ENCODE results near the gene PIGC. TPM values are rescaled to one million over a fixed set of nuclear protein-coding genes. Genes with fewer than 3 reads are reported as not detected.

PIGC gene
- total RNA-seq, 2 donors from 2014 or later: 16.5 to 18.4 TPM

- Histone ChIP-seq H3K9me3 (no peaks in the 10 kb centered on the region), H3K27me3 (no peaks in the 10 kb centered on the region), H3K27ac (no peak overlapping the region), H3K36me3 (replicated peaks in 1 of 2; ENCODE audit: insufficient read depth in 1 of 2, low read depth in 2 of 2) (no peaks in the 10 kb centered on the region), H3K4me3 (no peak overlapping the region), H3K4me1 (peaks cover 9% of the 10 kb centered on the region)
- intact Hi-C loops (cut with DNase I): no loop called here
- no peak for DNase-seq
- no peak for ATAC-seq
- 85 to 91% methylated on average over 2 of the region's 2 CpGs for WGBS, 2 donors
- TF ChIP-seq CTCF (IDR thresholded peaks at IDR 0.05): no peak
- no peak for TF ChIP-seq POLR2A (IDR thresholded peaks at IDR 0.05)
Observed at GRCh38 chr1:172397633-172398032, 46.2 kb downstream of the PIGC start.

DNA sequence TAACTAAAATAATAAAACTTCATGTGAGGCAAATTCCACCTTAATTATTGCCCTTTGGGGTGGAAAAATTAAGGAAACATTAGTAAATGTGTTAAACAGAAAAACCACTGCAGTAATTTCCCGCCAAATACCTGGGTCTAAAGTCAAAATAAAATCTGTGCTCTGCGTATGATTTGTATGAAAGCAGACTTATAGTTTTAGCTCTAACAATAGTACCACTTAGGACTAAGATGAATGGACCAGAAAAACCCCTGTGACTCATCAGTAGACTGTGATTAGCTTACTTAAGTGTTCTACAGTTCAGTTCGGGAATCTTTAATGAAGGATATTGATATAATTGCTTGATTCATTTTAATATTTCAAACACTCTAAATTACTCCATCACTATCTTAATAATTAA lies 46.6 kb downstream of the PIGC start:
- no peaks in the 10 kb centered on the region for H3K36me3 ChIP-seq (replicated peaks in 1 of 2; ENCODE audit: insufficient read depth in 1 of 2, low read depth in 2 of 2)
- ATAC-seq (no peak), DNase-seq (no peak)
- H3K27me3 ChIP-seq: no peaks in the 10 kb centered on the region
- no peak overlapping the region for H3K27ac ChIP-seq
- H3K4me3 ChIP-seq: no peak overlapping the region
- 73 to 87% methylated on average over 3 of the region's 3 CpGs for WGBS, 2 donors
- TF ChIP-seq POLR2A (IDR thresholded peaks at IDR 0.05) (no peak), CTCF (IDR thresholded peaks at IDR 0.05) (no peak)
- H3K9me3 ChIP-seq: no peaks in the 10 kb centered on the region
- intact Hi-C loops (cut with DNase I): no loop called here
- H3K4me1 ChIP-seq: peaks cover 9% of the 10 kb centered on the region

DNA sequence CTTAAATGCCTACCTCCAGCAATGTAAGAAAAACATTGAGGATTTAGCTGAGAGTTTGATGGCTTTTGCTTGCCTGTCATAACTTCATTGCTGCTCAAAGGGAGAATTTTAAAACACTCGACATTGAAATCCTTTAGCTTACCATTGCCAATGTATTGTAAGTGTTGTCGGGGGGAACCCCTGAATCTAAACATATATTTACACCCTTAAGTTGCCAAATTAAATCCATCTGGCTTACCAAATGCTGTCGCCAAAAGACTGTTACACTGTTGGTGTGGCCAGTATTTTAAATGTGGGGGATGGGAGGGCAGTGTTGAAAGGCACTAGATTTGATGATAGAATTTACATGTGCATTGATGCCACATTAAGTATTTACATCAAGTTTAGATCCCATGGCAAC lies 48.3 kb downstream of the PIGC start:
- no peak overlapping the region for H3K4me3 ChIP-seq
- TF ChIP-seq CTCF (IDR thresholded peaks at IDR 0.05): no peak
- TF ChIP-seq POLR2A (IDR thresholded peaks at IDR 0.05): no peak
- H3K27ac ChIP-seq: no peak overlapping the region
- ATAC-seq: no peak
- H3K36me3 ChIP-seq (replicated peaks in 1 of 2; ENCODE audit: insufficient read depth in 1 of 2, low read depth in 2 of 2): no peaks in the 10 kb centered on the region
- no peaks in the 10 kb centered on the region for H3K9me3 ChIP-seq
- H3K4me1 ChIP-seq: peaks cover 9% of the 10 kb centered on the region
- H3K27me3 ChIP-seq: no peaks in the 10 kb centered on the region
- 95 to 96% methylated on average over 3 of the region's 3 CpGs for WGBS, 2 donors
- intact Hi-C loops (cut with DNase I): no loop called here
- no peak for DNase-seq

- intact Hi-C loops (cut with DNase I): no loop called here
- DNase-seq (no peak), ATAC-seq (no peak)
- peaks cover 9% of the 10 kb centered on the region for H3K4me1 ChIP-seq
- TF ChIP-seq CTCF (IDR thresholded peaks at IDR 0.05) (no peak), POLR2A (IDR thresholded peaks at IDR 0.05) (no peak)
- H3K27ac ChIP-seq: no peak overlapping the region
- no peak overlapping the region for H3K4me3 ChIP-seq
- H3K9me3 ChIP-seq: no peaks in the 10 kb centered on the region
- 93 to 94% methylated on average over 5 of the region's 5 CpGs for WGBS, 2 donors
- H3K27me3 ChIP-seq: no peaks in the 10 kb centered on the region
- H3K36me3 ChIP-seq (replicated peaks in 1 of 2; ENCODE audit: insufficient read depth in 1 of 2, low read depth in 2 of 2): no peaks in the 10 kb centered on the region
Observed at GRCh38 chr1:172394811-172395210, 49.1 kb downstream of the PIGC start.

GRCh38 chr1:172394141-172394751 lies 49.6 kb downstream of the PIGC start:
- no peak overlapping the region for H3K4me3 ChIP-seq
- no peaks in the 10 kb centered on the region for H3K9me3 ChIP-seq
- no peaks in the 10 kb centered on the region for H3K27me3 ChIP-seq
- TF ChIP-seq CTCF (IDR thresholded peaks at IDR 0.05) (no peak), POLR2A (IDR thresholded peaks at IDR 0.05) (no peak)
- peaks cover 8% of the 10 kb centered on the region for H3K4me1 ChIP-seq
- no peaks in the 10 kb centered on the region for H3K36me3 ChIP-seq (replicated peaks in 1 of 2; ENCODE audit: insufficient read depth in 1 of 2, low read depth in 2 of 2)
- H3K27ac ChIP-seq: peak overlapping the region in 1 of 4 donors; percentile 13
- ATAC-seq (no peak), DNase-seq (peak in 1 of 4 donors; percentile 18)
- 30 to 33% methylated on average over 4 of the region's 4 CpGs for WGBS, 2 donors
- intact Hi-C loops (cut with DNase I): no loop called here

Data from body of pancreas (tissue), 4 donors.